H9 (cell line): ENCODE measurements around the gene ZNF513. TPM values are rescaled to one million over a fixed set of nuclear protein-coding genes. Genes with fewer than 3 reads are reported as not detected.

Experiments
- DNase-seq: peaks from one replicate; pipeline ENCODE4 v3.0.0-alpha.2; 2017
- H2AFZ ChIP-seq: one replicate; pipeline ENCODE4 v1.6.1; 2013; ENCODE audit warnings: mild to moderate bottlenecking, low read length, control low read depth, moderate library complexity
- H2AK5ac ChIP-seq: 2 replicates; pipeline ENCODE4 v1.6.1; 2013; ENCODE audit warnings: low read length, control low read depth, mixed read lengths; ENCODE audit not compliant: insufficient read length
- H2BK120ac ChIP-seq: one replicate; pipeline ENCODE4 v1.6.1; 2013; ENCODE audit warnings: low read depth, mild to moderate bottlenecking, low read length, control low read depth, inconsistent platforms; ENCODE audit not compliant: poor library complexity, severe bottlenecking
- H2BK12ac ChIP-seq: 2 replicates; pipeline ENCODE4 v1.6.1; 2013; ENCODE audit warnings: low read length, control low read depth, mixed read lengths, low read depth; ENCODE audit not compliant: insufficient read length
- H2BK15ac ChIP-seq: 2 replicates; pipeline ENCODE4 v1.6.1; 2013; ENCODE audit warnings: low read depth, low read length, control low read depth
- H2BK20ac ChIP-seq: one replicate; pipeline ENCODE4 v1.6.1; 2013; ENCODE audit warnings: low read depth, mild to moderate bottlenecking, low read length, control low read depth, inconsistent platforms; ENCODE audit not compliant: poor library complexity, severe bottlenecking
- H2BK5ac ChIP-seq: 2 replicates; pipeline ENCODE4 v1.6.1; 2013; ENCODE audit warnings: low read length, control low read depth, mixed read lengths; ENCODE audit not compliant: insufficient read length
- H3K14ac ChIP-seq: 2 replicates; pipeline ENCODE4 v1.6.1; 2013; ENCODE audit warnings: low read length, control low read depth; ENCODE audit not compliant: insufficient read depth
- H3K18ac ChIP-seq: 2 replicates; pipeline ENCODE4 v1.6.1; 2013; ENCODE audit warnings: low read depth, mild to moderate bottlenecking, mixed read lengths, low read length, control low read depth; ENCODE audit not compliant: insufficient read length
- H3K23ac ChIP-seq: 2 replicates; pipeline ENCODE4 v1.6.1; 2013; ENCODE audit warnings: low read length, control low read depth, mixed read lengths, low read depth; ENCODE audit not compliant: insufficient read length
- H3K23me2 ChIP-seq: 2 replicates; pipeline ENCODE4 v1.6.1; 2013; ENCODE audit warnings: low read depth, mild to moderate bottlenecking, mixed read lengths, low read length, control low read depth; ENCODE audit not compliant: insufficient read length, poor library complexity, severe bottlenecking
- H3K27ac ChIP-seq: 2 replicates; pipeline ENCODE4 v1.5.1; 2013; ENCODE audit warnings: low read length, control low read depth, mixed read lengths, low read depth; ENCODE audit not compliant: insufficient read length
- H3K27me3 ChIP-seq: 2 replicates; pipeline ENCODE4 v1.6.1; 2013; ENCODE audit warnings: low read length, control low read depth, inconsistent platforms; ENCODE audit not compliant: insufficient read depth
- H3K4ac ChIP-seq: 2 replicates; pipeline ENCODE4 v1.6.1; 2013; ENCODE audit warnings: low read depth, mild to moderate bottlenecking, control low read depth, inconsistent platforms, low read length, moderate library complexity
- H3K4me1 ChIP-seq: 2 replicates; pipeline ENCODE4 v1.6.1; 2013; ENCODE audit warnings: low read length, control low read depth, inconsistent platforms; ENCODE audit not compliant: insufficient read depth
- H3K4me2 ChIP-seq: 2 replicates; pipeline ENCODE4 v1.6.1; 2013; ENCODE audit warnings: low read length, control low read depth, mixed read lengths; ENCODE audit not compliant: insufficient read length, insufficient read depth
- H3K56ac ChIP-seq: 2 replicates; pipeline ENCODE4 v1.6.1; 2013; ENCODE audit warnings: low read depth, mild to moderate bottlenecking, mixed read lengths, low read length, control low read depth; ENCODE audit not compliant: insufficient read length
- H3K79me1 ChIP-seq: 2 replicates; pipeline ENCODE4 v1.6.1; 2013; ENCODE audit warnings: low read depth, mild to moderate bottlenecking, moderate library complexity, low read length, control low read depth, inconsistent platforms; ENCODE audit not compliant: insufficient read depth, poor library complexity, severe bottlenecking
- H3K79me2 ChIP-seq: 2 replicates; pipeline ENCODE4 v1.6.1; 2013; ENCODE audit warnings: low read length, control low read depth, inconsistent platforms; ENCODE audit not compliant: insufficient read depth
- H3K9ac ChIP-seq: 2 replicates; pipeline ENCODE4 v1.6.1; 2013; ENCODE audit warnings: low read length, control low read depth, mixed read lengths; ENCODE audit not compliant: insufficient read length; ENCODE audit errors: extremely low read depth
- H3K9me3 ChIP-seq: one replicate; pipeline ENCODE4 v1.6.1; 2013; ENCODE audit warnings: low read depth, low read length, inconsistent platforms; ENCODE audit not compliant: control insufficient read depth
- H3T11ph ChIP-seq: one replicate; pipeline ENCODE4 v1.6.1; 2013; ENCODE audit warnings: mild to moderate bottlenecking, low read length, control low read depth, inconsistent platforms
- H4K20me1 ChIP-seq: one replicate; pipeline ENCODE4 v1.6.1; 2013; ENCODE audit not compliant: control insufficient read depth, insufficient read length, insufficient read depth
- H4K5ac ChIP-seq: 2 replicates; pipeline ENCODE4 v1.6.1; 2013; ENCODE audit warnings: low read depth, mild to moderate bottlenecking, mixed read lengths, low read length, control low read depth; ENCODE audit not compliant: insufficient read length
- H4K8ac ChIP-seq: replicated peaks from 2 replicates; pipeline ENCODE4 v1.6.1; 2013; ENCODE audit warnings: low read length, control low read depth, mixed read lengths, low read depth; ENCODE audit not compliant: insufficient read length
- H4K91ac ChIP-seq: 2 replicates; pipeline ENCODE4 v1.6.1; 2013; ENCODE audit warnings: low read depth, mild to moderate bottlenecking, moderate library complexity, mixed read lengths, low read length, control low read depth; ENCODE audit not compliant: insufficient read length
- H3K27ac Mint-ChIP-seq, 3 experiments: 2 replicates in 2 of 3; 3 replicates in 1 of 3; pipeline ENCODE4 v1.8.0; 2020 to 2021; ENCODE audit warnings: mixed read lengths in 3 of 3, mild to moderate bottlenecking in 1 of 3, moderate library complexity in 1 of 3
- H3K27me3 Mint-ChIP-seq: 2 replicates; pipeline ENCODE4 v1.8.0; 2021; ENCODE audit warnings: low read depth, mild to moderate bottlenecking, moderate library complexity, mixed read lengths
- H3K36me3 Mint-ChIP-seq, 3 experiments: 2 replicates in 2 of 3; 3 replicates in 1 of 3; pipeline ENCODE4 v1.8.0; 2020 to 2021; ENCODE audit warnings: low read depth in 3 of 3, mixed read lengths in 3 of 3; ENCODE audit not compliant: insufficient read depth in 1 of 3
- H3K4me1 Mint-ChIP-seq, 2 experiments: 2 replicates each; pipeline ENCODE4 v1.8.0; 2020; ENCODE audit warnings: mixed read lengths in 2 of 2
- H3K4me3 Mint-ChIP-seq, 2 experiments: 2 replicates in 1 of 2; 3 replicates in 1 of 2; pipeline ENCODE4 v1.8.0; 2020 to 2021; ENCODE audit warnings: mild to moderate bottlenecking in 2 of 2, mixed read lengths in 2 of 2, moderate library complexity in 1 of 2
- H3K9me3 Mint-ChIP-seq, 2 experiments: 2 replicates in 1 of 2; 3 replicates in 1 of 2; pipeline ENCODE4 v1.8.0; 2020; ENCODE audit warnings: mild to moderate bottlenecking in 2 of 2, mixed read lengths in 2 of 2, moderate library complexity in 1 of 2
- WGBS: extraction: QIAGEN DNeasy Blood & Tissue Kit; methylation state at CpG from one replicate; pipeline ENCODE4 v1.1.7; 2013; ENCODE audit warnings: missing lambda C conversion rate, low lambda C conversion rate, mixed read lengths; ENCODE audit not compliant: insufficient read length; ENCODE audit errors: extremely low coverage; 5-methylcytosine and 5-hydroxymethylcytosine counted together
- total RNA-seq: library from RNA; stranded (reverse); gene quantifications from 2 replicates; pipeline ENCODE4 v1.2.1, GENCODE V29; 2021
- TF ChIP-seq, protein P1 (sequence below): fragments of 200-600 bp; sonication (generic); conservative IDR thresholded peaks from 3 replicates; pipeline ENCODE4 v1.8.0; 2021; ENCODE audit warnings: antibody characterized with exemption, mild to moderate bottlenecking

ZNF513 gene
- total RNA-seq, 1 experiment from 2014 or later: 26.5 TPM

DNA sequence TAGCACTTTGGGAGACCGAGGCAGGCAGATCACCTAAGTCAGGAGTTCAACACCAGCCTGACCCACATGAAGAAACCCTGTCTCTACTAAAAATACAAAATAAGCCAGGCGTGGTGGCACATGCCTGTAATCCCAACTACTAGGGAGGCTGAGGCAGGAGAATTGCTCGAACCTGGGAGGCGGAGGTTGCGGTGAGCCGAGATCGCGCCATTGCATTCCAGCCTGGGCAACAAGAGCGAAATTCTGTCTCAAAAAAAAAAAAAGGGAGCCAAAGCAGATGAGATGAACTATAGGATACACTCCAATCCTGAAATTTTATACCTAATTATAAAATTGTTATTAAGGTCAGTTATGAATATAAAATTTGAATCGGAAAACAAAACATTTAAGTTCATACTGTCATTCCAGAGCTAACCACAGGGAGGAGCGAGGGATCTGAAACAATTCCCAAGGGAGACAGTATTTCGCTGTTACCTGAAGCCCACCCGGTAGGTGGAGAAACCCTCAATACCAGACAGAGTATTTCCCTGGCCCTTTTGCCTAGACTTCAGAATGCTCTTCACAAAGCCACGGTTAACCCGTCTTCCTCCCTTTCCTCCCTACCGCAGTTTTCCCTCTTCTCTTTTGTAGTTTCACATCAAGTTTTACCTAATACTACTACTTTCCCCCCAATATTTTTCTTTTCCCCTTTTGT is 27.4 kb upstream of the ZNF513 start:
- Mint-ChIP-seq H3K27me3 (no peaks in the 10 kb centered on the region; the same call in 1 of the 2 replicates), H3K9me3 (peaks cover 4 to 11% of the 10 kb centered on the region in 2 experiments; a peak in 2 of 5 replicates), H3K36me3 (peaks cover 7 to 33% (median 25%) of the 10 kb centered on the region in 3 experiments; a peak in 6 of 7 replicates), H3K4me1 (peaks cover 18 to 20% of the 10 kb centered on the region in 2 experiments), H3K4me3 (peak overlapping the region; percentile 89 to 93), H3K27ac (peak overlapping the region; percentile 61 to 93 (median 79); a peak in 4 of 7 replicates)
- H3K4me2 ChIP-seq: peak overlapping the region; percentile 74
- H4K5ac ChIP-seq: no peak overlapping the region
- no peak overlapping the region for H3K23ac ChIP-seq
- no peak overlapping the region for H3T11ph ChIP-seq
- peak; percentile 60 for DNase-seq
- H2BK120ac ChIP-seq: no peak overlapping the region
- H2BK12ac ChIP-seq: no peak overlapping the region
- H3K79me2 ChIP-seq: peaks cover 37% of the 10 kb centered on the region; the same call in 1 of the 2 replicates
- no peak overlapping the region for H3K56ac ChIP-seq
- H3K4me1 ChIP-seq: no peaks in the 10 kb centered on the region
- H3K9me3 ChIP-seq: no peaks in the 10 kb centered on the region
- H2BK20ac ChIP-seq: no peak overlapping the region
- no peak overlapping the region for H3K18ac ChIP-seq
- H2BK15ac ChIP-seq: no peak overlapping the region
- H3K4ac ChIP-seq: no peak overlapping the region
- no peak overlapping the region for H4K91ac ChIP-seq
- no peak overlapping the region for H3K27ac ChIP-seq
- no peaks in the 10 kb centered on the region for H3K27me3 ChIP-seq
- peaks cover 3% of the 10 kb centered on the region for H3K79me1 ChIP-seq
- peaks cover 9% of the 10 kb centered on the region for H3K23me2 ChIP-seq
- 100% methylated on average over 1 of the region's 16 CpGs for WGBS
- no peak overlapping the region for H2BK5ac ChIP-seq
- no peak overlapping the region for H3K14ac ChIP-seq
- no peaks in the 10 kb centered on the region for H4K20me1 ChIP-seq
- peak overlapping the region; percentile 19 for H3K9ac ChIP-seq
- no peak overlapping the region for H2AFZ ChIP-seq
- H4K8ac ChIP-seq: no peak overlapping the region
- TF ChIP-seq, protein P1, sequence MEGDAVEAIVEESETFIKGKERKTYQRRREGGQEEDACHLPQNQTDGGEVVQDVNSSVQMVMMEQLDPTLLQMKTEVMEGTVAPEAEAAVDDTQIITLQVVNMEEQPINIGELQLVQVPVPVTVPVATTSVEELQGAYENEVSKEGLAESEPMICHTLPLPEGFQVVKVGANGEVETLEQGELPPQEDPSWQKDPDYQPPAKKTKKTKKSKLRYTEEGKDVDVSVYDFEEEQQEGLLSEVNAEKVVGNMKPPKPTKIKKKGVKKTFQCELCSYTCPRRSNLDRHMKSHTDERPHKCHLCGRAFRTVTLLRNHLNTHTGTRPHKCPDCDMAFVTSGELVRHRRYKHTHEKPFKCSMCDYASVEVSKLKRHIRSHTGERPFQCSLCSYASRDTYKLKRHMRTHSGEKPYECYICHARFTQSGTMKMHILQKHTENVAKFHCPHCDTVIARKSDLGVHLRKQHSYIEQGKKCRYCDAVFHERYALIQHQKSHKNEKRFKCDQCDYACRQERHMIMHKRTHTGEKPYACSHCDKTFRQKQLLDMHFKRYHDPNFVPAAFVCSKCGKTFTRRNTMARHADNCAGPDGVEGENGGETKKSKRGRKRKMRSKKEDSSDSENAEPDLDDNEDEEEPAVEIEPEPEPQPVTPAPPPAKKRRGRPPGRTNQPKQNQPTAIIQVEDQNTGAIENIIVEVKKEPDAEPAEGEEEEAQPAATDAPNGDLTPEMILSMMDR: peak; percentile 75
- no peak overlapping the region for H2AK5ac ChIP-seq
